ENCODE results near the gene CWF19L2.
"Not testable (repeated sequence)": the region's sequence is repeated elsewhere in the genome, so short reads cannot be mapped to it uniquely, and the experiment has no call there.

- TF ChIP-seq CTCF (conservative IDR thresholded peaks at IDR 0.05; ENCODE audit: low read length); EZH2phosphoT487 (IDR thresholded peaks at IDR 0.05; ENCODE audit: borderline replicate concordance, low read depth, low read length): not testable (repeated sequence)
These were observed 66.9 kb downstream of the CWF19L2 start for GRCh38 chr11:107390701-107391100.

All from OCI-LY7 (cell line).